Measurements from ENCODE around the gene CDKAL1. TPM values are rescaled to one million over a fixed set of nuclear protein-coding genes. Genes with fewer than 3 reads are reported as not detected.

Gene CDKAL1
- total RNA-seq, 1 donor from 2014 or later: 34.3 TPM

- no peak overlapping the region for H3K27ac Mint-ChIP-seq
- H3K4me1 Mint-ChIP-seq (ENCODE audit: low read depth): peaks cover 5% of the 10 kb centered on the region
- H3K27me3 Mint-ChIP-seq: no peaks in the 10 kb centered on the region
- DNase-seq (ENCODE audit: low spot score, unreplicated experiment): no peak
- H3K4me3 Mint-ChIP-seq (ENCODE audit: low read depth): no peak overlapping the region
- peaks cover 7% of the 10 kb centered on the region for H3K36me3 Mint-ChIP-seq (ENCODE audit: insufficient read depth)
- no peak for TF ChIP-seq CTCF (IDR thresholded peaks at IDR 0.05; ENCODE audit: unreplicated experiment)
- H3K9me3 Mint-ChIP-seq (ENCODE audit: low read depth): peaks cover 4% of the 10 kb centered on the region
Measured at GRCh38 chr6:20669571-20670314, 135.5 kb downstream of the CDKAL1 start.

GRCh38 chr6:20670750-20671149, 136.5 kb downstream of the CDKAL1 start:
- Mint-ChIP-seq H3K4me3 (ENCODE audit: low read depth) (no peak overlapping the region), H3K27me3 (no peaks in the 10 kb centered on the region), H3K36me3 (ENCODE audit: insufficient read depth) (peaks cover 7% of the 10 kb centered on the region), H3K4me1 (ENCODE audit: low read depth) (peaks cover 5% of the 10 kb centered on the region), H3K27ac (no peak overlapping the region), H3K9me3 (ENCODE audit: low read depth) (peaks cover 4% of the 10 kb centered on the region)
- no peak for TF ChIP-seq CTCF (IDR thresholded peaks at IDR 0.05; ENCODE audit: unreplicated experiment)
- DNase-seq (ENCODE audit: low spot score, unreplicated experiment): no peak

- Mint-ChIP-seq H3K36me3 (ENCODE audit: insufficient read depth) (peaks cover 7% of the 10 kb centered on the region), H3K27me3 (no peaks in the 10 kb centered on the region), H3K27ac (no peak overlapping the region), H3K4me1 (ENCODE audit: low read depth) (peaks cover 4% of the 10 kb centered on the region), H3K4me3 (ENCODE audit: low read depth) (no peak overlapping the region), H3K9me3 (ENCODE audit: low read depth) (peaks cover 4% of the 10 kb centered on the region)
- no peak for TF ChIP-seq CTCF (IDR thresholded peaks at IDR 0.05; ENCODE audit: unreplicated experiment)
- DNase-seq (ENCODE audit: low spot score, unreplicated experiment): no peak
Measured at GRCh38 chr6:20672038-20672437, 137.8 kb downstream of the CDKAL1 start.

- peaks cover 2% of the 10 kb centered on the region for H3K4me1 Mint-ChIP-seq (ENCODE audit: low read depth)
- H3K36me3 Mint-ChIP-seq (ENCODE audit: insufficient read depth): peaks cover 7% of the 10 kb centered on the region
- no peak for DNase-seq (ENCODE audit: low spot score, unreplicated experiment)
- peaks cover 4% of the 10 kb centered on the region for H3K9me3 Mint-ChIP-seq (ENCODE audit: low read depth)
- H3K27me3 Mint-ChIP-seq: no peaks in the 10 kb centered on the region
- H3K27ac Mint-ChIP-seq: no peak overlapping the region
- TF ChIP-seq CTCF (IDR thresholded peaks at IDR 0.05; ENCODE audit: unreplicated experiment): no peak
- no peak overlapping the region for H3K4me3 Mint-ChIP-seq (ENCODE audit: low read depth)
Measured at GRCh38 chr6:20673458-20673857, 139.2 kb downstream of the CDKAL1 start.

GRCh38 chr6:20674664-20675063, 140.4 kb downstream of the CDKAL1 start:
- no peak for TF ChIP-seq CTCF (IDR thresholded peaks at IDR 0.05; ENCODE audit: unreplicated experiment)
- Mint-ChIP-seq H3K4me3 (ENCODE audit: low read depth) (no peak overlapping the region), H3K4me1 (ENCODE audit: low read depth) (peaks cover 4% of the 10 kb centered on the region), H3K36me3 (ENCODE audit: insufficient read depth) (peaks cover 10% of the 10 kb centered on the region), H3K9me3 (ENCODE audit: low read depth) (peaks cover 10% of the 10 kb centered on the region), H3K27ac (no peak overlapping the region), H3K27me3 (no peaks in the 10 kb centered on the region)
- DNase-seq (ENCODE audit: low spot score, unreplicated experiment): no peak

All from progenitor cell of endocrine pancreas (in vitro differentiated cells).